GM19467 (cell line): ENCODE measurements around the gene ANKLE2.
"Not testable (repeated sequence)": the region's sequence is repeated elsewhere in the genome, so short reads cannot be mapped to it uniquely, and the experiment has no call there.

Source experiments
- ATAC-seq: cut with Tn5 transposase; IDR thresholded peaks from one replicate; pipeline ENCODE4 v1.9.1; 2021; ENCODE audit warnings: mild to moderate bottlenecking, moderate library complexity; ENCODE audit not compliant: unreplicated experiment

The ANKLE2 gene

GRCh38 chr12:132777614-132778013 lies 16.0 kb upstream of the ANKLE2 start:
- ATAC-seq = no peak

- no peak for ATAC-seq
Observed at GRCh38 chr12:132776816-132777568, 15.4 kb upstream of the ANKLE2 start.

- not testable (repeated sequence) for ATAC-seq
Observed at GRCh38 chr12:132776230-132776625, 14.6 kb upstream of the ANKLE2 start.

- no peak for ATAC-seq
Observed at GRCh38 chr12:132775502-132776229, 14.0 kb upstream of the ANKLE2 start.

- ATAC-seq = no peak
Observed at GRCh38 chr12:132774646-132775275, 13.1 kb upstream of the ANKLE2 start.

GRCh38 chr12:132774159-132774558 lies 12.5 kb upstream of the ANKLE2 start:
- ATAC-seq = no peak

GRCh38 chr12:132773077-132773955 lies 11.7 kb upstream of the ANKLE2 start:
- no peak for ATAC-seq

- ATAC-seq = peak; percentile 48
Observed at GRCh38 chr12:132772606-132773005, 11.0 kb upstream of the ANKLE2 start.

GRCh38 chr12:132771126-132771838 lies 9.7 kb upstream of the ANKLE2 start:
- ATAC-seq = peak; percentile 50

GRCh38 chr12:132766380-132767085 lies 4.9 kb upstream of the ANKLE2 start:
- ATAC-seq = no peak

- no peak for ATAC-seq
Observed at GRCh38 chr12:132765361-132765760, 3.7 kb upstream of the ANKLE2 start.

GRCh38 chr12:132764231-132764630 lies 2.6 kb upstream of the ANKLE2 start:
- ATAC-seq = no peak

GRCh38 chr12:132761921-132762583 lies 420 bp upstream of the ANKLE2 start:
- ATAC-seq = peak; percentile 62

- no peak for ATAC-seq
Observed at GRCh38 chr12:132759359-132759758, 2.3 kb downstream of the ANKLE2 start.

- not testable (repeated sequence) for ATAC-seq
Observed at GRCh38 chr12:132758825-132759224, 2.8 kb downstream of the ANKLE2 start.

- ATAC-seq = no peak
Observed at GRCh38 chr12:132754160-132754932, 7.3 kb downstream of the ANKLE2 start.

- ATAC-seq = not testable (repeated sequence)
Observed at GRCh38 chr12:132753670-132754069, 8.0 kb downstream of the ANKLE2 start.

- ATAC-seq = no peak
Observed at GRCh38 chr12:132748319-132748718, 13.3 kb downstream of the ANKLE2 start.
